ENCODE results near the gene BFSP2. TPM values are rescaled to one million over a fixed set of nuclear protein-coding genes. Genes with fewer than 3 reads are reported as not detected.

The BFSP2 gene
- total and polyA plus RNA-seq, 2 of the 4 experiments (the other 2 are of a cell fraction), result not detected

- no peak for TF ChIP-seq USF2 (IDR thresholded peaks at IDR 0.05; ENCODE audit: low read depth, low read length)
- no peak for TF ChIP-seq CHD1 (IDR thresholded peaks at IDR 0.05; ENCODE audit: low read depth, low read length)
- TF ChIP-seq SMC3 (IDR thresholded peaks at IDR 0.05; ENCODE audit: low read depth, low read length), result no peak
- no peak for TF ChIP-seq RAD21 (IDR thresholded peaks at IDR 0.05; ENCODE audit: low read length)
- TF ChIP-seq POLR2A (IDR thresholded peaks at IDR 0.05; ENCODE audit: low read depth, low read length), result no peak
- TF ChIP-seq CEBPB (IDR thresholded peaks at IDR 0.05; ENCODE audit: low read depth, low read length), result no peak
- TF ChIP-seq RCOR1 (IDR thresholded peaks at IDR 0.05; ENCODE audit: insufficient replicate concordance, low read length), result no peak
- TF ChIP-seq CTCF (conservative IDR thresholded peaks at IDR 0.05; ENCODE audit: low read depth, low read length), result no peak
- TF ChIP-seq MAFK (IDR thresholded peaks at IDR 0.05; ENCODE audit: low read depth, low read length), result no peak
- no peak for TF ChIP-seq NFE2L2 (IDR thresholded peaks at IDR 0.05; ENCODE audit: low read depth, low read length)
- WGBS, 2 experiments (ENCODE audit: extremely low coverage in 2 of 2, insufficient read length in 1 of 2), result no CpG with 5 or more reads among the region's 3 CpGs
- Histone ChIP-seq H3K36me3 (ENCODE audit: control insufficient read depth, insufficient read depth, low read length) (no peaks in the 10 kb centered on the region), H3K27me3 (ENCODE audit: control insufficient read depth, insufficient read depth, low read length) (no peaks in the 10 kb centered on the region; the same call in none of the 2 replicates), H3K9me3 (ENCODE audit: control insufficient read depth, insufficient read depth, low read length) (no peaks in the 10 kb centered on the region), H2AFZ (replicated peaks; ENCODE audit: low read length, poor library complexity) (no peak overlapping the region), H3K79me1 (ENCODE audit: low read depth in 1 of 2, low read length in 2 of 2) (no peaks in the 10 kb centered on the region), H2AK9ac (replicated peaks; ENCODE audit: low read depth, low read length, poor library complexity) (no peak overlapping the region), H2BK120ac (ENCODE audit: low read depth, low read length) (no peak overlapping the region), H4K5ac (ENCODE audit: low read depth, low read length) (no peak overlapping the region), H2BK15ac (ENCODE audit: low read depth, low read length) (no peak overlapping the region), H3K27ac (ENCODE audit: insufficient read depth, low read length) (no peak overlapping the region), H3K4me3 (ENCODE audit: insufficient read depth, low read depth, low read length) (no peak overlapping the region), H2AK5ac (ENCODE audit: low read depth, low read length) (no peak overlapping the region), H3K4me1 (ENCODE audit: control insufficient read depth, insufficient read depth, low read length) (peaks cover 1% of the 10 kb centered on the region; the same call in 1 of the 2 replicates), H3K4me2 (ENCODE audit: low read depth, low read length) (no peak overlapping the region), H3K18ac (ENCODE audit: low read depth, low read length) (no peak overlapping the region), H4K91ac (ENCODE audit: insufficient read depth, low read depth, low read length) (no peak overlapping the region), H3K9ac (ENCODE audit: low read depth, low read length) (no peak overlapping the region), H4K20me1 (ENCODE audit: insufficient read depth, low read length) (no peaks in the 10 kb centered on the region), H3K4ac (ENCODE audit: low read depth, low read length) (no peak overlapping the region), H3K14ac (replicated peaks; ENCODE audit: low read depth, low read length) (no peak overlapping the region), H3K56ac (ENCODE audit: extremely low read depth, insufficient read depth, low read length) (no peak overlapping the region), H2BK5ac (ENCODE audit: low read depth, low read length, poor library complexity, severe bottlenecking) (no peak overlapping the region), H3K9me1 (ENCODE audit: insufficient read depth, low read length) (no peaks in the 10 kb centered on the region), H4K8ac (ENCODE audit: low read depth in 2 of 2, low read length in 2 of 2) (no peak overlapping the region), H2BK20ac (ENCODE audit: low read depth, low read length) (no peak overlapping the region), H3K23ac (ENCODE audit: low read depth, low read length) (no peak overlapping the region)
- in situ Hi-C loops (cut with MboI; ENCODE audit: low sequenced_read_pairs) (no loop called here), dilution Hi-C loops (cut with HindIII; ENCODE audit: low sequenced_read_pairs, unreplicated experiment) (no loop called here), intact Hi-C loops (cut with micrococcal nuclease) (no loop called here)
- BruUV-seq (replicated peaks), result no TSS peak
- ChIA-PET CTCF (no interaction called here), POLR2A (ENCODE audit: unreplicated experiment) (no interaction called here)
- DNase-seq (no peak), ATAC-seq (ENCODE audit: low read depth) (no peak)
Observed at GRCh38 chr3:133505813-133506212, 106.0 kb downstream of the BFSP2 start.
